NCI-H146 (cell line): ENCODE results near the gene RABGAP1L.
A peak's percentile ranks its signal among the peaks of the same experiment; 100 is the strongest.

Experiments used
- DNase-seq: peaks from one replicate; lab custom pipeline; 2025; lab: John Stamatoyannopoulos, UW

Gene RABGAP1L

GRCh38 chr1:175042650-175043049 lies 883.3 kb downstream of the RABGAP1L start:
- DNase-seq, result no peak

- no peak for DNase-seq
Measured at GRCh38 chr1:175043824-175044223, 884.5 kb downstream of the RABGAP1L start.

DNA sequence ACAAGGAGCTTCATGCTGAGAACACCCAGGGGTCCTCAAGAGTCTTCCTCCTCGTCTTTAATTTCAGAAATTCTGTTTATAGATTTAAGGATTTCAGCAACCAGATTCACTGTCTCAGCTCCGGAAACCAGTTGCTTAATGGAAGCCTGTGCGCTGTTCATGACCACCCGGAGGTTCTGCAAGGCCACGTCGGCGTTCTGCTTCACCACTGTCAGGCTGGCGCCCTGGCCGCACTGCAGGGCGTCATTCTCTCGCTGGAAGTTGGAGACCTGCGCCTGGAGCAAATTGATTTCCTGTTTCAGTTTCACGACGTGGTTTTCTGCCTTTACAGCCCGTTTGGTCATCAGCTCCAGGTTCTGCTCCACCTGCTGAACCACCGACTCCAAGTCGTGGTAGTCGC lies 885.3 kb downstream of the RABGAP1L start:
- peak; percentile 33 for DNase-seq
